Pancreas (tissue), 10 donors: ENCODE results near the gene SPNS2. TPM values are rescaled to one million over a fixed set of nuclear protein-coding genes. Genes with fewer than 3 reads are reported as not detected.

Experiments
- ATAC-seq, 4 donors: fragments of 200-7000 bp; cut with Tn5 transposase; one replicate each; pipeline versions ENCODE4 v1.8.0 to v1.9.1; 2020; ENCODE audit warnings: mild to moderate bottlenecking in 4 of 4, moderate library complexity in 4 of 4
- DNase-seq, 6 donors: peaks; one replicate each; pipeline ENCODE4 v3.0.0-alpha.2; 2020
- FAIRE-seq: peaks from 2 replicates; lab custom pipeline; 2012; peaks lifted over from hg19 to GRCh38; lab: Jason Lieb, UNC
- H3K27ac ChIP-seq, 4 donors: fragments of 200-600 bp; sonication (generic); 1 replicate in 3 of 4; 2 replicates in 1 of 4; pipeline versions ENCODE4 v1.5.0 to v1.8.0; 2020
- H3K27me3 ChIP-seq, 4 donors: fragments of 200-600 bp; one replicate each; pipeline ENCODE4 v1.8.0; 2021
- H3K36me3 ChIP-seq, 3 donors: fragments of 200-600 bp; sonication (generic) in 1 of 3; one replicate each; pipeline versions ENCODE4 v1.5.0 to v1.8.0; 2020 to 2021
- H3K4me1 ChIP-seq, 3 donors: fragments of 200-600 bp; one replicate each; pipeline ENCODE4 v1.8.0; 2021
- H3K4me3 ChIP-seq, 4 donors: fragments of 200-600 bp; sonication (generic) in 2 of 4; one replicate each; pipeline versions ENCODE4 v1.5.0 to v1.8.0; 2020 to 2021
- H3K9me3 ChIP-seq, 4 donors: fragments of 200-600 bp; one replicate each; pipeline ENCODE4 v1.8.0; 2021
- WGBS, 2 donors: extraction: QIAGEN DNeasy Blood & Tissue Kit; methylation state at CpG; one replicate each; pipeline ENCODE4 v1.1.7; 2013; 5-methylcytosine and 5-hydroxymethylcytosine counted together
- intact Hi-C, 3 donors: fragments of 100-400 bp; cut with DNase I; formaldehyde crosslinking; loops; one replicate each; pipeline versions ENCODE4 v1.11.1 to v1.14.2; 2022
- polyA plus RNA-seq, 2 donors: library from polyadenylated mRNA; stranded (reverse); fragments of 200-250 nt; gene quantifications; one replicate each; pipeline ENCODE4 v1.2.3, GENCODE V29; 2013
- total RNA-seq, 6 donors: library from RNA; stranded (reverse); fragmentation: NEBNext Ultra II Directional in 4 of 6; extraction: Animal tissue kit (Norgen Biotek cat#: 25700) in 4 of 6; gene quantifications; one replicate each; pipeline versions ENCODE4 v1.2.1 to v1.2.4, GENCODE V29; 2021 to 2023
- TF ChIP-seq, protein P1 (sequence below), 4 donors: fragments of 200-600 bp; sonication (generic) in 3 of 4; IDR thresholded peaks; one replicate each; pipeline versions ENCODE4 v1.5.0 to v1.8.0; 2021; ENCODE audit warnings: antibody characterized with exemption in 4 of 4
- donor health status: healthy with polysubstance abuse.
- donor health status: DM: no; HTN: no; CAD: no; lungs with moderate emphysema.
- donor health status: DM: no; HTN: no; CAD: no.
- donor health status: control.
- donor health status: control.
- donor health status: Bipolar disorder and iron deficiency.
- donor health status: DM: yes; HTN: yes; CAD: no.
- donor health status: DM: no; HTN: no; CAD: no.
- donor health status: DM: no; HTN: no; CAD: no.
- donor health status: DM: yes; HTN: yes; CAD: no.

SPNS2 gene
- total and polyA plus RNA-seq, 8 donors, result 7.6 to 51.7 (median 20.8) TPM

DNA sequence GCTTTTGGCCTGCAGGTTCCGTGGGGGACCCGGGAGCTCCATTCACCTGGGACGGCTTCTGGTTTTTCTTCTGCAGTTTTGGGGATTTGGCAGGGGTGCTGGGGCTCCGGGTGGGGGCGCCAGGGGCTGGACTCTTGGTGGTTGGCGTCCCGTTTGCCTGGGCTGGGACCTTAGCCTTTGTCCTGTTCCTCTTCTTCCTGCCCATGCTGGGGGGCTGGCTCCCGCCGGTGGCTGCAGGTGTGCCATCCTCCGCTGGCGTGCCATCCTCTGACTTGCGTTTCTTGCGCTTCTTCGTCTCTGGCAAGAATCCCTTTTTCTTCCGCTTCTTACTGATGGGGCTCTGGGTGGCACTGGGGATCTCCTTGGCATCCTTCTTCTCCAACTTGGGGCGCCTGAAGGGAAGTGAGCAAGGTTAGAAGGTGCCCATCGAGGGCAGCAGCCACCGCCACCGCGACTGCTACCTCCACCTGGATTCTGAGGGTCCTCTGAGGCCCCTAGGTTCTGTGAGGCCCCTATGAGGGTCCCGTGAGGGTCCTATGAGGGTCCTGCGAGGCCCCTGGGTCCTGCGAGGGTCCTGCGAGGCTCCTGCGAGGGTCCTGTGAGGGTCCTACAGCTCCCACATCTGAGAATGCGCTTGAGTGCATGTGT lies 41.0 kb downstream of the SPNS2 start:
- Histone ChIP-seq H3K27ac (no peak overlapping the region), H3K36me3 (peaks cover 0 to 43% (median 24%) of the 10 kb centered on the region in 3 donors), H3K4me1 (no peaks in the 10 kb centered on the region), H3K27me3 (no peaks in the 10 kb centered on the region), H3K9me3 (no peaks in the 10 kb centered on the region), H3K4me3 (no peak overlapping the region)
- DNase-seq, result peak in 2 of 6 donors; percentile 27 to 50
- no peak for ATAC-seq
- TF ChIP-seq, protein P1, sequence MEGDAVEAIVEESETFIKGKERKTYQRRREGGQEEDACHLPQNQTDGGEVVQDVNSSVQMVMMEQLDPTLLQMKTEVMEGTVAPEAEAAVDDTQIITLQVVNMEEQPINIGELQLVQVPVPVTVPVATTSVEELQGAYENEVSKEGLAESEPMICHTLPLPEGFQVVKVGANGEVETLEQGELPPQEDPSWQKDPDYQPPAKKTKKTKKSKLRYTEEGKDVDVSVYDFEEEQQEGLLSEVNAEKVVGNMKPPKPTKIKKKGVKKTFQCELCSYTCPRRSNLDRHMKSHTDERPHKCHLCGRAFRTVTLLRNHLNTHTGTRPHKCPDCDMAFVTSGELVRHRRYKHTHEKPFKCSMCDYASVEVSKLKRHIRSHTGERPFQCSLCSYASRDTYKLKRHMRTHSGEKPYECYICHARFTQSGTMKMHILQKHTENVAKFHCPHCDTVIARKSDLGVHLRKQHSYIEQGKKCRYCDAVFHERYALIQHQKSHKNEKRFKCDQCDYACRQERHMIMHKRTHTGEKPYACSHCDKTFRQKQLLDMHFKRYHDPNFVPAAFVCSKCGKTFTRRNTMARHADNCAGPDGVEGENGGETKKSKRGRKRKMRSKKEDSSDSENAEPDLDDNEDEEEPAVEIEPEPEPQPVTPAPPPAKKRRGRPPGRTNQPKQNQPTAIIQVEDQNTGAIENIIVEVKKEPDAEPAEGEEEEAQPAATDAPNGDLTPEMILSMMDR (IDR thresholded peaks at IDR 0.05), result no peak
- no peak for FAIRE-seq
- 89 to 95% methylated on average over 26 of the region's 26 CpGs for WGBS, 2 donors
- intact Hi-C loops, result loop anchor here in 1 of 3 donors (10.0 kb wide), 1 partner anchor 115 kb away; no protein-coding TSS in a partner anchor

DNA sequence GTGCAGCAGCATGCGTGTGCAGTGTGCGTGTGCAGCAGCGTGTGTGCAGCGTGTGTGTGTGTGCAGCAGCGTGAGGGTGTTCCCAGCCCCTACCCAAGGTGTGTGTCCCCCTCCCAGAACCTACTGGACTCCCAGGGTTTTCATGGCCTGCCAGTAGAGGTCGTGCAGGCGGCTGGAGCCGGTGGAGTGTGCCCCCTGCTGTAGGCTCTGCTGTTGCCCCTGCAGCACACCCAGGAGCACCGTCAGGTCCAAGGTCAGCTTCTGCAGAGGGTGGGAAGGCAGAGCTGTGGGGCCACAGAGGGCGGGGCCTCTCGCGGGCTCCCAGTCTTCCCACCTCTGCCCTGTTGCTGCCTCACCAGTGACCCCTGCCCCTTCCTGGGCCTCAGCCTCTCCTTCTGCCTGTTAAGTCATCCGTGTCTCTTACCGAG lies 41.6 kb downstream of the SPNS2 start:
- H3K4me1 ChIP-seq, result no peaks in the 10 kb centered on the region

DNA sequence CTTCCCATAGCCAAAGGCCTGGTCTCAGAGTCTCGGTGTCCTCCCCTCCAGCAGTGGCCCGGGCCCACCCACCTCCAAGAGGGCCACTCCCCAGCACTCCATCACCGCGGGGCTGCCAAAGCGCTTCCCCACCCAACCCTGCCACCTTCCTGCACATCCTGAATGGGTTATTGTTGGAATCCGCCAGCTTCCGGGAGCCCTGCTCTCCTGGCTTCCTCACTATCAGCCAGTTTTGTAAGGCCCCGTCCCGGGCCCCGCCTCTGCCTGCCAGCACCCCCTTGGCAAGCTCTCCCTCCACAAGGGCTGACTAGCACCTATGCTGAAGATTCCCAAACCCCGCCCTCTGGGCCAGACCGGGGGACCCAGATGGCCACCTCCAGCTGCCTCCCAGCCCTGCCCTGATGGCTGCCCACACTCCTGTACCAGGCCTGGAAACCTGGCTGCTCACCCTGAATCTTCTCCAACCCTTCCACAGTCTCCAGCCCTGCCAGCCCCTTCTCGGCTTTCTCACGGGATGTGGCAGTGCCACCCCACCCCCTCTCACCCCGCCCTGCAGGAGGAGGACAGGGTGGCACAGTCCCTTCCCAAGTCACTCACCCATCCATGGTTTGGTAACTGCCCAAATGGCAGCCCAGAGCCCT lies 42.1 kb downstream of the SPNS2 start:
- intact Hi-C loops, result loop anchor here in 1 of 3 donors (10.0 kb wide), 1 partner anchor 116 kb away; no protein-coding TSS in a partner anchor
- Histone ChIP-seq H3K27me3 (no peaks in the 10 kb centered on the region), H3K4me1 (no peaks in the 10 kb centered on the region), H3K4me3 (no peak overlapping the region), H3K9me3 (no peaks in the 10 kb centered on the region), H3K36me3 (peaks cover 0 to 46% (median 27%) of the 10 kb centered on the region in 3 donors), H3K27ac (peak overlapping the region in 2 of 4 donors; percentile 16 to 22)
- DNase-seq, result peak in 4 of 6 donors; percentile 13 to 71 (median 53)
- FAIRE-seq, result no peak
- 69 to 73% methylated on average over 15 of the region's 15 CpGs for WGBS, 2 donors
- TF ChIP-seq, protein P1 (IDR thresholded peaks at IDR 0.05), result no peak
- peak in 2 of 4 donors; percentile 4 to 6 for ATAC-seq

More for the DNA sequence above, 41.6 kb downstream of the SPNS2 start:
- no peak overlapping the region for H3K4me3 ChIP-seq
- H3K27ac ChIP-seq, result peak overlapping the region in 2 of 4 donors; percentile 16 to 22
- no peaks in the 10 kb centered on the region for H3K27me3 ChIP-seq
- H3K9me3 ChIP-seq, result no peaks in the 10 kb centered on the region
- H3K36me3 ChIP-seq, result peaks cover 0 to 46% (median 24%) of the 10 kb centered on the region in 3 donors
- DNase-seq, result peak in 4 of 6 donors; percentile 15 to 67 (median 46)
- FAIRE-seq, result no peak
- 72 to 79% methylated on average over 14 of the region's 14 CpGs for WGBS, 2 donors
- intact Hi-C loops, result loop anchor here in 1 of 3 donors (10.0 kb wide), 1 partner anchor 115 kb away; no protein-coding TSS in a partner anchor
- TF ChIP-seq, protein P1 (IDR thresholded peaks at IDR 0.05), result no peak
- ATAC-seq, result peak in 2 of 4 donors; percentile 7 to 29

DNA sequence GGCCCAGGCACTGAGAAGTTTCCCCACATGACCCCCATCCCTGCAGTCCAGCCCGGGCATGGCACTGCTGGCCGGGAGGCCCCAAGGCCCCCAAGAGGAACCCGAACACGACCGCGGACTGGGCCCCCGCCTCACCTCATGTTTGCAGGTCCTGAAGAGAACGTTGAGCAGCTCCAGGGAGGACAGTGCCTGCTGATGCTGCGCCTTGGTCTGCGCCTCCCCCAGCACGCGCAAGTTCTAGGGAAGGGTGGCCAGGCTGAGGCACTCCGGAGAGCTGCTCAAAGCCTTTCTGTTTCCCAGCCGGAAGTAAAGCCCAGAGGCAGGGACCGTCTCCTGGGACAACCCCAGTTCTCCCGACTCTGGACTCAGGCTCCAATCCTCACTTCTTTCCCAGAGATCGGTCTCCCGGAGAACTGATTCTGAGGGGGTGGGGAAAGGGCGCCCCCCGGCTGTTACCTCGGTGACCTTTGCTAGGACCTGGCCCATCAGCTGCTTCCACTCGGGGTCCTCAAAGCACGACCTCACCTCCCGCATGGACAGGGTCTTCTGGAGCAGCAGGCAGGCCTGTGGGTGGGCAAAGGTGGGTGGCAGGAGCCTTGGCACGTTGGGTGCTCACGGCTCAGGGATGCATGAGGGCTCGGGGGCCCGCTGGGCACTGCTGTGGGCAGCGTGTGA lies 42.8 kb downstream of the SPNS2 start:
- DNase-seq, result peak in 3 of 6 donors; percentile 17 to 71 (median 56)

More for the DNA sequence above, 42.8 kb downstream of the SPNS2 start:
- Histone ChIP-seq H3K27me3 (no peaks in the 10 kb centered on the region), H3K36me3 (peaks cover 0 to 49% (median 27%) of the 10 kb centered on the region in 3 donors), H3K27ac (peak overlapping the region in 1 of 4 donors; percentile 33), H3K4me3 (no peak overlapping the region), H3K9me3 (no peaks in the 10 kb centered on the region), H3K4me1 (no peaks in the 10 kb centered on the region)
- ATAC-seq (no peak), FAIRE-seq (no peak)
- intact Hi-C loops, result loop anchor here in 1 of 3 donors (10.0 kb wide), 1 partner anchor 117 kb away; no protein-coding TSS in a partner anchor
- TF ChIP-seq, protein P1 (IDR thresholded peaks at IDR 0.05), result no peak
- WGBS, 2 donors, result 88 to 90% methylated on average over 29 of the region's 29 CpGs
